K562 (cell line): ENCODE data around the gene ABCA4. TPM values are rescaled to one million over a fixed set of nuclear protein-coding genes. Genes with fewer than 3 reads are reported as not detected.

Experiments
- ATAC-seq: fragments of 200-7000 bp; cut with Tn5 transposase; 3 replicates; pipeline ENCODE4 v1.9.1; 2020; ENCODE audit warnings: moderate library complexity
- BruUV-seq: library from RNA; stranded (reverse); fragments of 400-500 nt; replicated peaks from 2 replicates; lab custom pipeline; 2021; lab: Mats Ljungman, UMichigan
- CTCF ChIA-PET: fragments of 300-600 bp; formaldehyde crosslinking; extraction: SDS; loops from one replicate; lab custom pipeline; 2021; ENCODE audit warnings: low intra/inter-chr PET ratio; lab: Yijun Ruan, JAX
- POLR2A ChIA-PET: fragments of 300-600, 350-650 bp; sonication (Branson Sonifier 250); formaldehyde crosslinking; extraction: SDS; loops from one replicate; lab custom pipeline; 2021; ENCODE audit warnings: antibody characterized with exemption, inconsistent platforms; lab: Yijun Ruan, JAX
- DNase-seq, 4 experiments: peaks; one replicate each; pipeline versions ENCODE4 v3.0.0 to v3.0.0-alpha.2; 2011 to 2018; ENCODE audit warnings: low spot score in 3 of 4, mixed read lengths in 3 of 4; ENCODE audit errors: extremely low read depth in 1 of 4
- FAIRE-seq: peaks from 2 replicates; lab custom pipeline; 2011; peaks lifted over from hg19 to GRCh38; lab: Jason Lieb, UNC
- H2AFZ ChIP-seq: 2 replicates; pipeline ENCODE4 v1.6.0; 2011; ENCODE audit warnings: low read depth, low read length, control low read depth, inconsistent platforms
- H3K27ac ChIP-seq: fragments of 200-600 bp; 3 replicates; pipeline ENCODE4 v1.8.0; 2011; ENCODE audit warnings: low read depth, mild to moderate bottlenecking, control low read depth, inconsistent platforms, low read length, moderate library complexity, mixed read lengths; ENCODE audit errors: extremely low read depth
- H3K27me3 ChIP-seq, 2 experiments: fragments of 300-600 bp in 1 of 2; 2 replicates in 1 of 2; 3 replicates in 1 of 2; pipeline versions ENCODE4 v1.6.0 to v1.8.0; 2011; ENCODE audit warnings: inconsistent platforms in 2 of 2, low read length in 2 of 2, mild to moderate bottlenecking in 1 of 2, mixed read lengths in 1 of 2, moderate library complexity in 1 of 2; ENCODE audit not compliant: control insufficient read depth in 2 of 2, insufficient read depth in 2 of 2
- H3K36me3 ChIP-seq: fragments of 300-600 bp; 3 replicates; pipeline ENCODE4 v1.8.0; 2011; ENCODE audit warnings: mild to moderate bottlenecking, low read length, inconsistent platforms; ENCODE audit not compliant: control insufficient read depth, insufficient read depth
- H3K4me1 ChIP-seq, 2 experiments: fragments of 200-600 bp in 1 of 2; replicated peaks in 1 of 2; 2 replicates in 1 of 2; 3 replicates in 1 of 2; pipeline versions ENCODE4 v1.5.1 to v1.8.0; 2011; ENCODE audit warnings: inconsistent platforms in 2 of 2, low read length in 2 of 2, mild to moderate bottlenecking in 1 of 2, mixed read lengths in 1 of 2, moderate library complexity in 1 of 2; ENCODE audit not compliant: control insufficient read depth in 2 of 2, insufficient read depth in 2 of 2
- H3K4me2 ChIP-seq: 2 replicates; pipeline ENCODE4 v1.6.1; 2011; ENCODE audit warnings: low read length, control low read depth, inconsistent platforms, mixed read lengths; ENCODE audit not compliant: insufficient read depth
- H3K4me3 ChIP-seq: fragments of 200-600 bp; sonication (generic), shearing (Covaris generic); 2 replicates; pipeline ENCODE4 v1.5.1; 2016; ENCODE audit warnings: control low read depth, inconsistent platforms
- H3K79me2 ChIP-seq: fragments of 200-600 bp; 3 replicates; pipeline ENCODE4 v1.8.0; 2011; ENCODE audit warnings: low read length, inconsistent platforms; ENCODE audit not compliant: control insufficient read depth, insufficient read depth
- H3K9ac ChIP-seq, 2 experiments: 2 replicates each; pipeline versions ENCODE4 v1.6.0 to v1.6.1; 2011; ENCODE audit warnings: low read depth in 2 of 2, low read length in 2 of 2, control low read depth in 1 of 2, inconsistent platforms in 1 of 2, mild to moderate bottlenecking in 1 of 2, mixed read lengths in 1 of 2; ENCODE audit not compliant: insufficient read depth in 1 of 2
- H3K9me1 ChIP-seq: one replicate; pipeline ENCODE4 v1.6.0; 2011; ENCODE audit warnings: inconsistent platforms, mild to moderate bottlenecking, low read length, moderate library complexity; ENCODE audit not compliant: control insufficient read depth, insufficient read depth
- H3K9me3 ChIP-seq: replicated peaks from 2 replicates; pipeline ENCODE4 v1.5.1; 2011; ENCODE audit warnings: low read depth, low read length, inconsistent platforms; ENCODE audit not compliant: control insufficient read depth, insufficient read depth
- H4K20me1 ChIP-seq: replicated peaks from 2 replicates; pipeline ENCODE4 v1.6.1; 2011; ENCODE audit warnings: low read length, inconsistent platforms, mixed read lengths; ENCODE audit not compliant: control insufficient read depth, insufficient read depth
- CEBPB ChIP-seq: fragments of 450-650 bp; IDR thresholded peaks from 2 replicates; pipeline ENCODE4 v1.6.1; 2016; ENCODE audit warnings: missing genetic modification characterization, missing compliant biosample characterization
- HIVEP1 ChIP-seq: fragments of 250-450 bp; sonication (Bioruptor Pico); IDR thresholded peaks from 2 replicates; pipeline ENCODE4 v1.4.0; 2020; ENCODE audit warnings: mild to moderate bottlenecking
- IRF2 ChIP-seq: sonication (generic); formaldehyde crosslinking; IDR thresholded peaks from 2 replicates; pipeline ENCODE4 v1.8.1; 2022; ENCODE audit warnings: mild to moderate bottlenecking, missing genetic modification reagents
- KAT7 ChIP-seq: sonication (generic); formaldehyde crosslinking; IDR thresholded peaks from 2 replicates; pipeline ENCODE4 v1.8.0; 2022; ENCODE audit warnings: missing genetic modification reagents, mild to moderate bottlenecking, borderline replicate concordance
- MCM5 ChIP-seq: fragments of 450-650 bp; IDR thresholded peaks from 2 replicates; pipeline ENCODE4 v1.6.1; 2016; ENCODE audit warnings: low read depth
- NFIC ChIP-seq: fragments of 450-650 bp; IDR thresholded peaks from 2 replicates; pipeline ENCODE4 v1.6.1; 2017; ENCODE audit warnings: mild to moderate bottlenecking, inconsistent platforms
- PHB2 ChIP-seq: fragments of 450-650 bp; IDR thresholded peaks from 2 replicates; pipeline ENCODE4 v1.6.1; 2017; ENCODE audit warnings: low read depth
- U2AF2 ChIP-seq: fragments of 200-400 bp; formaldehyde crosslinking; optimal IDR thresholded peaks from 2 replicates; pipeline ENCODE3; 2017; ENCODE audit warnings: low read depth, mild to moderate bottlenecking, low read length
- ZNF197 ChIP-seq: fragments of 200-800 bp; sonication (Bioruptor generic); IDR thresholded peaks from 2 replicates; pipeline ENCODE4 v1.6.1; 2016; ENCODE audit warnings: low read depth, missing genetic modification characterization, missing compliant biosample characterization
- WGBS: fragments of 100-300 bp; shearing (Covaris generic); methylation state at CpG from one replicate; pipeline ENCODE4 v1.1.6; 2016; ENCODE audit warnings: low coverage, mixed read lengths; ENCODE audit not compliant: insufficient coverage; ENCODE audit errors: missing lambda C conversion rate; 5-methylcytosine and 5-hydroxymethylcytosine counted together
- in situ Hi-C: fragments of 300-500 bp; cut with MboI; formaldehyde crosslinking; loops from 4 replicates; pipeline ENCODE4 v1.15.0; 2018; ENCODE audit warnings: inconsistent platforms, mixed read lengths
- intact Hi-C: fragments of 100-400 bp; cut with micrococcal nuclease; formaldehyde crosslinking; loops from 2 replicates; pipeline ENCODE4 v1.14.2; 2022
- polyA plus RNA-seq, 8 experiments: library from polyadenylated mRNA; depleted of rRNA in 4 of 8; stranded (reverse) in 5 of 8; unstranded in 3 of 8; fragments of >200 nt; fragmentation: Nextera tagmentation in 2 of 8; fragmentation: Illumina TruSeq in 1 of 8; extraction: Ambion mirVana in 2 of 8; extraction: Trizol in 1 of 8; gene quantifications; 2 replicates each; pipeline versions ENCODE4 v1.2.1 to v1.2.3, GENCODE V29; 2011 to 2014; ENCODE audit warnings: inconsistent platforms in 1 of 8, missing spikeins in 1 of 8
- total RNA-seq, 7 experiments: library from RNA; depleted of rRNA in 6 of 7; stranded (reverse); fragments of >200 nt in 6 of 7; fragmentation: Illumina TruSeq in 2 of 7; extraction: Trizol in 2 of 7; gene quantifications; 2 replicates each; pipeline versions ENCODE4 v1.2.1 to v1.2.3, GENCODE V29; 2011 to 2021; ENCODE audit warnings: low replicate concordance in 1 of 7
- TF ChIP-seq, protein P1 (sequence below), 2 experiments: fragments of 450-650 bp; IDR thresholded peaks; 2 replicates each; pipeline ENCODE4 v1.6.1; 2018; ENCODE audit warnings: mild to moderate bottlenecking in 2 of 2, low read depth in 1 of 2; ENCODE audit not compliant: partially characterized antibody in 2 of 2
- TF ChIP-seq, protein P2 (sequence below): fragments of 250-450 bp; sonication (Bioruptor Pico); IDR thresholded peaks from 2 replicates; pipeline ENCODE4 v1.4.0; 2020; ENCODE audit warnings: mild to moderate bottlenecking, moderate library complexity
- TF ChIP-seq, protein P3 (sequence below): fragments of 150-350 bp; conservative IDR thresholded peaks from 2 replicates; pipeline ENCODE4 v1.6.1; 2014; ENCODE audit warnings: low read length

The ABCA4 gene
- total and polyA plus RNA-seq, 9 of the 15 experiments (the other 6 are each of a cell fraction or from before 2014, with no cell fraction given) = 0.01 to 0.04 TPM; not detected in 7

DNA sequence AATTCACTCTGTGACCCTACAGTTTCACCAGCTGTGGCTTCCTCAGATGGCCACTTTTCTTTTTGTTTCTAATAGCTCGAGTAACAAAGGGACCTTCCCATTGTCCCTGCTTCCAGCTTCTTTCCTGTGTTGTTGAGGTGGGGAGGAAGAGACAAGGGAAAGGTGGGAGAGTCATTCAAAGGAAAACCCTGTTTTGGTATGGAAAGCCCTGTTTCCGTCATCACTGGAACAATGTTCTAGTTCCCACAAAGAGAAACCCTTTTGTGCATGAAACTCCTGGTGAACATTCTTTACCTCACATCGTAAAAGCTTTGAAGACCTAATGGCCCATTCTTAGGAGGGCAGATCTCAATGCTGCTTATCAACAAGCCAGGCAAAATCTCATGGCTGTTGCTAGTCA, 62.2 kb downstream of the ABCA4 start:
- Histone ChIP-seq H3K4me2 (no peak overlapping the region), H3K36me3 (no peaks in the 10 kb centered on the region), H3K79me2 (no peaks in the 10 kb centered on the region), H3K4me1 (no peaks in the 10 kb centered on the region), H3K9ac (no peak overlapping the region), H3K27ac (no peak overlapping the region), H2AFZ (no peak overlapping the region), H3K4me3 (no peak overlapping the region), H4K20me1 (no peaks in the 10 kb centered on the region; the same call in 1 of the 2 replicates), H3K27me3 (peaks cover 0 to 16% of the 10 kb centered on the region in 2 experiments; a peak in 2 of 5 replicates), H3K9me1 (no peaks in the 10 kb centered on the region), H3K9me3 (no peaks in the 10 kb centered on the region)
- DNase-seq (no peak), ATAC-seq (no peak), FAIRE-seq (no peak)
- ChIA-PET CTCF (no interaction called here), POLR2A (interaction anchor here (0.6 kb wide), 1 partner anchor 12 kb away, joined by 3 read pairs; no protein-coding TSS in a partner anchor)
- intact Hi-C loops (loop anchor here (2.0 kb wide), 1 partner anchor 182 kb away; no protein-coding TSS in a partner anchor), in situ Hi-C loops (no loop called here)
- WGBS = 0% methylated on average over 3 of the region's 3 CpGs
- BruUV-seq = no TSS peak
- TF ChIP-seq, protein P1, sequence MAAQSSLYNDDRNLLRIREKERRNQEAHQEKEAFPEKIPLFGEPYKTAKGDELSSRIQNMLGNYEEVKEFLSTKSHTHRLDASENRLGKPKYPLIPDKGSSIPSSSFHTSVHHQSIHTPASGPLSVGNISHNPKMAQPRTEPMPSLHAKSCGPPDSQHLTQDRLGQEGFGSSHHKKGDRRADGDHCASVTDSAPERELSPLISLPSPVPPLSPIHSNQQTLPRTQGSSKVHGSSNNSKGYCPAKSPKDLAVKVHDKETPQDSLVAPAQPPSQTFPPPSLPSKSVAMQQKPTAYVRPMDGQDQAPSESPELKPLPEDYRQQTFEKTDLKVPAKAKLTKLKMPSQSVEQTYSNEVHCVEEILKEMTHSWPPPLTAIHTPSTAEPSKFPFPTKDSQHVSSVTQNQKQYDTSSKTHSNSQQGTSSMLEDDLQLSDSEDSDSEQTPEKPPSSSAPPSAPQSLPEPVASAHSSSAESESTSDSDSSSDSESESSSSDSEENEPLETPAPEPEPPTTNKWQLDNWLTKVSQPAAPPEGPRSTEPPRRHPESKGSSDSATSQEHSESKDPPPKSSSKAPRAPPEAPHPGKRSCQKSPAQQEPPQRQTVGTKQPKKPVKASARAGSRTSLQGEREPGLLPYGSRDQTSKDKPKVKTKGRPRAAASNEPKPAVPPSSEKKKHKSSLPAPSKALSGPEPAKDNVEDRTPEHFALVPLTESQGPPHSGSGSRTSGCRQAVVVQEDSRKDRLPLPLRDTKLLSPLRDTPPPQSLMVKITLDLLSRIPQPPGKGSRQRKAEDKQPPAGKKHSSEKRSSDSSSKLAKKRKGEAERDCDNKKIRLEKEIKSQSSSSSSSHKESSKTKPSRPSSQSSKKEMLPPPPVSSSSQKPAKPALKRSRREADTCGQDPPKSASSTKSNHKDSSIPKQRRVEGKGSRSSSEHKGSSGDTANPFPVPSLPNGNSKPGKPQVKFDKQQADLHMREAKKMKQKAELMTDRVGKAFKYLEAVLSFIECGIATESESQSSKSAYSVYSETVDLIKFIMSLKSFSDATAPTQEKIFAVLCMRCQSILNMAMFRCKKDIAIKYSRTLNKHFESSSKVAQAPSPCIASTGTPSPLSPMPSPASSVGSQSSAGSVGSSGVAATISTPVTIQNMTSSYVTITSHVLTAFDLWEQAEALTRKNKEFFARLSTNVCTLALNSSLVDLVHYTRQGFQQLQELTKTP (IDR thresholded peaks at IDR 0.05; ENCODE audit: low read depth in 1 of 2, partially characterized antibody in 2 of 2) = no peak
- TF ChIP-seq IRF2 = no peak
- TF ChIP-seq CEBPB (tag) = no peak
- TF ChIP-seq, protein P2, sequence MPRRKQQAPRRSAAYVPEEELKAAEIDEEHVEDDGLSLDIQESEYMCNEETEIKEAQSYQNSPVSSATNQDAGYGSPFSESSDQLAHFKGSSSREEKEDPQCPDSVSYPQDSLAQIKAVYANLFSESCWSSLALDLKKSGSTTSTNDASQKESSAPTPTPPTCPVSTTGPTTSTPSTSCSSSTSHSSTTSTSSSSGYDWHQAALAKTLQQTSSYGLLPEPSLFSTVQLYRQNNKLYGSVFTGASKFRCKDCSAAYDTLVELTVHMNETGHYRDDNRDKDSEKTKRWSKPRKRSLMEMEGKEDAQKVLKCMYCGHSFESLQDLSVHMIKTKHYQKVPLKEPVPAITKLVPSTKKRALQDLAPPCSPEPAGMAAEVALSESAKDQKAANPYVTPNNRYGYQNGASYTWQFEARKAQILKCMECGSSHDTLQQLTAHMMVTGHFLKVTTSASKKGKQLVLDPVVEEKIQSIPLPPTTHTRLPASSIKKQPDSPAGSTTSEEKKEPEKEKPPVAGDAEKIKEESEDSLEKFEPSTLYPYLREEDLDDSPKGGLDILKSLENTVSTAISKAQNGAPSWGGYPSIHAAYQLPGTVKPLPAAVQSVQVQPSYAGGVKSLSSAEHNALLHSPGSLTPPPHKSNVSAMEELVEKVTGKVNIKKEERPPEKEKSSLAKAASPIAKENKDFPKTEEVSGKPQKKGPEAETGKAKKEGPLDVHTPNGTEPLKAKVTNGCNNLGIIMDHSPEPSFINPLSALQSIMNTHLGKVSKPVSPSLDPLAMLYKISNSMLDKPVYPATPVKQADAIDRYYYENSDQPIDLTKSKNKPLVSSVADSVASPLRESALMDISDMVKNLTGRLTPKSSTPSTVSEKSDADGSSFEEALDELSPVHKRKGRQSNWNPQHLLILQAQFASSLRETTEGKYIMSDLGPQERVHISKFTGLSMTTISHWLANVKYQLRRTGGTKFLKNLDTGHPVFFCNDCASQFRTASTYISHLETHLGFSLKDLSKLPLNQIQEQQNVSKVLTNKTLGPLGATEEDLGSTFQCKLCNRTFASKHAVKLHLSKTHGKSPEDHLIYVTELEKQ (CRISPR knock-in tag) = no peak
- TF ChIP-seq KAT7 (CRISPR knock-in tag) = no peak
- TF ChIP-seq NFIC = no peak
- no peak for TF ChIP-seq ZNF197 (CRISPR knock-in tag)
- TF ChIP-seq, protein P3, sequence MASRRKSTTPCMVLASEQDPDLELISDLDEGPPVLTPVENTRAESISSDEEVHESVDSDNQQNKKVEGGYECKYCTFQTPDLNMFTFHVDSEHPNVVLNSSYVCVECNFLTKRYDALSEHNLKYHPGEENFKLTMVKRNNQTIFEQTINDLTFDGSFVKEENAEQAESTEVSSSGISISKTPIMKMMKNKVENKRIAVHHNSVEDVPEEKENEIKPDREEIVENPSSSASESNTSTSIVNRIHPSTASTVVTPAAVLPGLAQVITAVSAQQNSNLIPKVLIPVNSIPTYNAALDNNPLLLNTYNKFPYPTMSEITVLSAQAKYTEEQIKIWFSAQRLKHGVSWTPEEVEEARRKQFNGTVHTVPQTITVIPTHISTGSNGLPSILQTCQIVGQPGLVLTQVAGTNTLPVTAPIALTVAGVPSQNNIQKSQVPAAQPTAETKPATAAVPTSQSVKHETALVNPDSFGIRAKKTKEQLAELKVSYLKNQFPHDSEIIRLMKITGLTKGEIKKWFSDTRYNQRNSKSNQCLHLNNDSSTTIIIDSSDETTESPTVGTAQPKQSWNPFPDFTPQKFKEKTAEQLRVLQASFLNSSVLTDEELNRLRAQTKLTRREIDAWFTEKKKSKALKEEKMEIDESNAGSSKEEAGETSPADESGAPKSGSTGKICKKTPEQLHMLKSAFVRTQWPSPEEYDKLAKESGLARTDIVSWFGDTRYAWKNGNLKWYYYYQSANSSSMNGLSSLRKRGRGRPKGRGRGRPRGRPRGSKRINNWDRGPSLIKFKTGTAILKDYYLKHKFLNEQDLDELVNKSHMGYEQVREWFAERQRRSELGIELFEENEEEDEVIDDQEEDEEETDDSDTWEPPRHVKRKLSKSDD = no peak
- no peak for TF ChIP-seq HIVEP1 (CRISPR knock-in tag)
- TF ChIP-seq PHB2 = no peak
- no peak for TF ChIP-seq MCM5
- TF ChIP-seq U2AF2 = no peak
